Neural cell (in vitro differentiated cells): ENCODE data around the gene PFDN2.

Experiments used
- CTCF ChIP-seq: fragments of 450-650 bp; IDR thresholded peaks from 2 replicates; pipeline ENCODE4 v1.5.1; 2014; ENCODE audit warnings: antibody characterized with exemption, mild to moderate bottlenecking, moderate library complexity; ENCODE audit not compliant: poor library complexity, severe bottlenecking
- EZH2 ChIP-seq: fragments of 200-600, 300-800 bp; shearing (Covaris generic), sonication (generic); IDR thresholded peaks from 2 replicates; pipeline ENCODE4 v1.6.1; 2014; ENCODE audit warnings: antibody characterized with exemption, low read length, borderline replicate concordance, mild to moderate bottlenecking; ENCODE audit not compliant: insufficient read depth, poor library complexity, severe bottlenecking
- MXI1 ChIP-seq: fragments of 450-650 bp; conservative IDR thresholded peaks from 2 replicates; pipeline ENCODE4 v1.6.1; 2014; ENCODE audit warnings: antibody characterized with exemption, mild to moderate bottlenecking; ENCODE audit not compliant: poor library complexity, severe bottlenecking
- POLR2AphosphoS5 ChIP-seq: IDR thresholded peaks from 2 replicates; pipeline ENCODE4 v1.6.1; 2012
- REST ChIP-seq: IDR thresholded peaks from 2 replicates; pipeline ENCODE4 v1.6.1; 2012; ENCODE audit warnings: borderline replicate concordance
- SMC3 ChIP-seq: fragments of 450-650 bp; conservative IDR thresholded peaks from 2 replicates; pipeline ENCODE4 v1.6.1; 2014; ENCODE audit warnings: antibody characterized with exemption, mild to moderate bottlenecking, moderate library complexity; ENCODE audit not compliant: poor library complexity
- TAF1 ChIP-seq: IDR thresholded peaks from 2 replicates; pipeline ENCODE4 v1.6.1; 2012; ENCODE audit warnings: low read depth

GRCh38 chr1:161096530-161096929, 21.3 kb downstream of the PFDN2 start:
- TF ChIP-seq TAF1 (no peak), CTCF (no peak), MXI1 (no peak), REST (no peak), EZH2 (no peak), POLR2AphosphoS5 (no peak), SMC3 (no peak)
